ENCODE data around the gene C14orf180.

DNA sequence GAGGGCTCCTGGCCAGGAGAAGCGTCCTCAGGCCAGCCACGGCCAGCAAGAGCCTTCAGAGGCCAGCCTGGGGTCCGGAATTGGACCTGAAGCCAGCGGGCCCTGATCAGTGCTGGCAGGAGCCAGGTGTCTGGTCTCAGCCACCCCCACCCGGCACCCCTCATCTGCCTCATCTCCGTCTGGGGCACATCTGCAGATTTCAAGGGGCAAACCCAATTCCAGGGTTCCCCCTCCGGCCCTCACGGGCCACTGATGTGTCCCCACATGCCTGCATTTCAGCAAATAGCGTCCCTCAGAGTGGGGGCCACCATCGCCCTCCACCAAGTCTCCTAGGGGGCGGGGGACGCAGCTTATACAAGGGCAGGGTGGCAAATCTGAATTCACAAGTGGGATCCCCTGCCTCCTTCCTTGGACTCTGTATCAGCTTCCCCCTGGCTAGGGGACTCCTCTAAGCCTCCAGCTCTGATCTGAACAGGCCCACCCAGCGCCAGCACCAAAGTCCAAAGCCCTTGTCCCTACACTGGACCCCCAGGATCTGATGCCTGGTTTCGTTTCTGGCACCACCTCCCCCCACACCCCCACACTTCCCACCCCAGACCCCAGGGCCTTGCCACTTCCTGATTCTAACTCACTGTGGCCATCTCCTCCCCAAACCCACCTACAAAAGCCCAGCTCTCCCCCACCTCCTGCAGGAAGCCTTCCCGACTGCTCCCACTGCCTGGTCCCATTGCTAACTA is 14.9 kb downstream of the C14orf180 start:
- TF ChIP-seq POLR2A (IDR thresholded peaks at IDR 0.05): no peak
- TF ChIP-seq, protein P1, sequence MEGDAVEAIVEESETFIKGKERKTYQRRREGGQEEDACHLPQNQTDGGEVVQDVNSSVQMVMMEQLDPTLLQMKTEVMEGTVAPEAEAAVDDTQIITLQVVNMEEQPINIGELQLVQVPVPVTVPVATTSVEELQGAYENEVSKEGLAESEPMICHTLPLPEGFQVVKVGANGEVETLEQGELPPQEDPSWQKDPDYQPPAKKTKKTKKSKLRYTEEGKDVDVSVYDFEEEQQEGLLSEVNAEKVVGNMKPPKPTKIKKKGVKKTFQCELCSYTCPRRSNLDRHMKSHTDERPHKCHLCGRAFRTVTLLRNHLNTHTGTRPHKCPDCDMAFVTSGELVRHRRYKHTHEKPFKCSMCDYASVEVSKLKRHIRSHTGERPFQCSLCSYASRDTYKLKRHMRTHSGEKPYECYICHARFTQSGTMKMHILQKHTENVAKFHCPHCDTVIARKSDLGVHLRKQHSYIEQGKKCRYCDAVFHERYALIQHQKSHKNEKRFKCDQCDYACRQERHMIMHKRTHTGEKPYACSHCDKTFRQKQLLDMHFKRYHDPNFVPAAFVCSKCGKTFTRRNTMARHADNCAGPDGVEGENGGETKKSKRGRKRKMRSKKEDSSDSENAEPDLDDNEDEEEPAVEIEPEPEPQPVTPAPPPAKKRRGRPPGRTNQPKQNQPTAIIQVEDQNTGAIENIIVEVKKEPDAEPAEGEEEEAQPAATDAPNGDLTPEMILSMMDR (IDR thresholded peaks at IDR 0.05): no peak

All from prostate gland (tissue), 2 donors.